GM13976 (cell line): Measurements from ENCODE around the gene AGXT.

Experiments used
- DNase-seq: peaks from one replicate; pipeline ENCODE4 v3.0.0; 2012; ENCODE audit warnings: low spot score
- CTCF ChIP-seq: IDR thresholded peaks from 2 replicates; pipeline ENCODE4 v1.5.1; 2012; ENCODE audit warnings: borderline replicate concordance, mild to moderate bottlenecking; ENCODE audit not compliant: insufficient read depth; ENCODE audit errors: extremely low read depth, missing control alignments, control extremely low read depth
- in situ Hi-C: fragments of 300-500 bp; cut with MboI; formaldehyde crosslinking; loops from one replicate; pipeline ENCODE4 v1.12.0; 2022; ENCODE audit warnings: low sequenced_read_pairs, mixed read lengths, inconsistent platforms; ENCODE audit not compliant: unreplicated experiment

Gene AGXT

GRCh38 chr2:240868286-240869108 lies at the start of gene AGXT:
Gene AGXT (plus strand): TSS chr2:240868824. CDS start chr2:240868866, 42 bp downstream.
- no peak for DNase-seq
- in situ Hi-C loops, result no loop called here
- no peak for TF ChIP-seq CTCF

GRCh38 chr2:240819126-240819857 lies 49.3 kb upstream of the AGXT start:
- peak; percentile 35 for DNase-seq
- in situ Hi-C loops, result no loop called here
- TF ChIP-seq CTCF, result no peak

- in situ Hi-C loops, result no loop called here
- peak; percentile 35 for DNase-seq
- no peak for TF ChIP-seq CTCF
These were observed 48.6 kb upstream of the AGXT start, which contains the start of gene KIF1A for GRCh38 chr2:240819858-240820606. Gene KIF1A (minus strand): TSS chr2:240820219. CDS start chr2:240797752, 22,467 bp downstream.

GRCh38 chr2:240820607-240821428 lies 47.8 kb upstream of the AGXT start:
- peak; percentile 32 for DNase-seq
- in situ Hi-C loops, result no loop called here
- TF ChIP-seq CTCF, result no peak

- in situ Hi-C loops, result no loop called here
- TF ChIP-seq CTCF, result no peak
- DNase-seq, result no peak
These were observed 47.2 kb upstream of the AGXT start for GRCh38 chr2:240821429-240821778.
